Epithelial cell of prostate (primary cell): ENCODE data around the gene SLC6A2.

ENCODE experiments used
- DNase-seq: peaks from one replicate; pipeline ENCODE4 v3.0.0-alpha.2; 2011; ENCODE audit warnings: low read depth, low spot score
- H3K27ac ChIP-seq: fragments of 450-650 bp; 2 replicates; pipeline ENCODE4 v1.5.1; 2017; ENCODE audit warnings: mild to moderate bottlenecking

Gene SLC6A2

DNA sequence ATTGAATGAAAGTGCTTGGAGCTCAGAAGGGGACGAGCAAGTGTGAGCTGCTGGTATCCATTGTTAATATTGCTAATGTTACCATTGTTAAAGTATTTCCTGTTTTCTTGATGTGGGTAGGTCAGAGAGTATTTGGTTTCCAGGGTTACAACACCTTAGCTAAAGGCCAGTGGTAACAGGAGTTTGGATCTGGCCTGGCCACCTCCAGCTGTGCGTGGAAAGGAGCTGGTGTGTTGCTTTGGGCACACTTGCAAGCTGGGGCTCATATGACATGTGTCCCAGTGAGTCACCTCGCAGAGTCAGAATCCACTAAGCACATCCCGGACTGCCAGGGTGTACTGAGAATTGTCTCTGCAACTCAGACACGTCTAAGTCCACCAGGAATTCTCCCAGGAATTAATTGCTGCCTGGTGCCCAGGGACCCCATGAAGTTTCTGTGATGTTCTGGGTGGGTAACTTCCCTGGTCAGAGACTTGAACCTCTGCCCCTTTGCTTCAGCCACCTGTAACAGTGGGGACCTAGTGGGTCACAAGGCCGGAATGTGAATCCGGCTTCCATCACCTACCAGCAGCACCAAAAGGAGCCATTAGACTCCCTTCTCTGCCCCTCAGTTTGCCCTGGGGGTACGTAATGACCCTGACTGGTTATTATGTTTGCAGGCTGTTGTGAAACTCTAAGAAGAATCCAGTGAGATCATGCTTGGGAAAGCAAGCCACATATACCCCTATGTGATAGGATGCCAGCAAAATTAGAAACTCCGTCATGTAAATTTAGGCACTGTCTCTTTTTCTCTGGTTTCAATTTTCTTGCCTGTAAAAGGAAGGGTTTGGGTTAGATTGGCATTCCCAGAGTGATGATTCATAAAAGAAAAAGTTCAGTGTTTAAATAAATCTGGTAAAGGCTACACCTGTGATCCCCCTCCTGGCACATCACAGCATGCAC, 12.8 kb downstream of the SLC6A2 start:
- peak overlapping the region; percentile 58 for H3K27ac ChIP-seq
- DNase-seq: peak; percentile 86

DNA sequence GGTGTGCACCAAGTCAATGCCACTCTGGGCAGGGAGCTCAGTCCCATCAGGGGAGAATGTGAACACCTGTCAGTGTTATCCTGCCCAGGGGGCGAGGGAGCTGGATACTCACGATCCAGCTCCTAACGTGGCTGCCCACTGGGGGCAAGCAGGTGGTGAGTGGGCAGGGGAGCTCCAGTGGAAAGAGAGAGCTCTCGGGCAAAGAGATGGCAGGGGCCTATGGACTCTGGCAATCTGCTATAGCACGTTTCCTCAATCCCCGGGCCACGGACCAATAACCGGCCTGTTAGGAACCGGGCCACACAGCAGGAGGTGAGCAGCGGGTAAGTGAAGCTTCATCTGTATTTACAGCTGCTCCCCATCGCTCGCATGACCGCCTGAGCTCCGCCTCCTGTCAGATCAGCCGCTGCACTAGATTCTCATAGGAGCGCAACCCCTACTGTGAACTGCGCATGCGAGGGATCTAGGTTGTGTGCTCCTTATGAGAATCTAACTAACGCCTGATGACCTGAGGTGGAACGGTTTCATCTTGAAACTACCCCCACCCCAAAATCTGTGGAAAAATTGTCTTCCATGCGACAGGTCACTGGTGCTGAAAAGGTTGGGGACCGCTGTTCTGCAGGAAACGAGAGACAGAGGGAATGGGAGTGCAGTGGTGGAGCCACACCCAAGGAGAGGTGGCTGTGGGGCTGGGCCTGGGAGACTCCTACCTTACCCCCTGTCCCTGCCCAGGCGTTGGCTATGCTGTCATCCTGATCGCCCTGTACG, 15.6 kb downstream of the SLC6A2 start:
- no peak for DNase-seq
- no peak overlapping the region for H3K27ac ChIP-seq

DNA sequence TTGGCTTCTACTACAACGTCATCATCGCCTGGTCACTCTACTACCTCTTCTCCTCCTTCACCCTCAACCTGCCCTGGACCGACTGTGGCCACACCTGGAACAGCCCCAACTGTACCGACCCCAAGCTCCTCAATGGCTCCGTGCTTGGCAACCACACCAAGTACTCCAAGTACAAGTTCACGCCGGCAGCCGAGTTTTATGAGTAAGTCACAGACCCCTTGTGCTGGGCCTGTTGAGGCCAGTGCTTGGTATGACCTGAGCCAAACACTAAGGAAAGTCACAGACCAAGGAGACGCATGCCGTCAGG, 16.1 kb downstream of the SLC6A2 start:
- no peak for DNase-seq
- no peak overlapping the region for H3K27ac ChIP-seq

GRCh38 chr16:55672471-55672870, 16.7 kb downstream of the SLC6A2 start:
- no peak overlapping the region for H3K27ac ChIP-seq
- DNase-seq: no peak

GRCh38 chr16:55678161-55678821, 22.5 kb downstream of the SLC6A2 start:
- no peak for DNase-seq
- no peak overlapping the region for H3K27ac ChIP-seq

DNA sequence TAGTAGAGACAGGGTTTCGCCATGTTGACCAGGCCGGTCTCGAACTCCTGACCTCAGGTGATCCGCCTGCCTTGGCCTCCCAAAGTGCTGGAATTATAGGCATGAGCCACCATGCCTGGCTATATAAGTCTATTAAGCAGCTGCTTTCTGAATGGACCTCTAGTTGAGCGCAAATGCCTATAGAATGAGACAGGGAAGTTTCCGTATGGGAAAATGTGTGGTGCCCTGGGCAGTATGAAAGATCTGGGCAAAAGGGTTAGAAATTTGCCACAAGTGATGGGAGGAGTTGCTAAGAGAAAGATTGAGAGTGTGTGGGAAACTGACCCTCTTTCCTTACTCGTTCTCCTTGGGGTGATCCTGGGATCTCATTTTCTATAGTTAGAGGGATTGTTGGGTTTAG, 26.3 kb downstream of the SLC6A2 start:
- no peak for DNase-seq

DNA sequence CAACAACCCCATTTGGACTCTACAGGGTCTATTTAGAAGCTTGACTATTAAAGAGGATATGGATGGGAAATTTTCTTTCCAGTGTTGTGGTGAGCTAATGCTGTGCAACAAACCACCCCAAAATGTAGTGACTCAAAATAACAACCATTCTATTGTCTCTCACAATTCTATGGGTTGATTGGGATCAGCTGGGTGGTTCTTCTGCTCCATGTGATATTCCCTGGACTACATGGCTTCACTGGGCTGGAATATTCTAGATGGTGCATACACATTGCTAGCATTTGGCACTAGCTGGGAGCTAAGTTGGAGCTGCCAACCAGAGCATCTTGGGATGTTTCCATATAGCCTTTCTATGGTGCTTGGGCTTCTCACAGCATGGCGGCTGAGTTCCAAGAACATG, 30.2 kb downstream of the SLC6A2 start:
- DNase-seq: no peak
- no peak overlapping the region for H3K27ac ChIP-seq

More for the DNA sequence above, 26.3 kb downstream of the SLC6A2 start:
- no peak overlapping the region for H3K27ac ChIP-seq

- DNase-seq: no peak
- H3K27ac ChIP-seq: no peak overlapping the region
Observed at GRCh38 chr16:55686671-55687070, 30.9 kb downstream of the SLC6A2 start.

GRCh38 chr16:55687802-55688201, 32.0 kb downstream of the SLC6A2 start:
- no peak for DNase-seq

GRCh38 chr16:55690841-55691240, 35.1 kb downstream of the SLC6A2 start:
- no peak overlapping the region for H3K27ac ChIP-seq
- DNase-seq: no peak

More at GRCh38 chr16:55687802-55688201, 32.0 kb downstream of the SLC6A2 start:
- H3K27ac ChIP-seq: no peak overlapping the region

- no peak overlapping the region for H3K27ac ChIP-seq
- DNase-seq: no peak
Observed at GRCh38 chr16:55691771-55692170, 36.0 kb downstream of the SLC6A2 start.

DNA sequence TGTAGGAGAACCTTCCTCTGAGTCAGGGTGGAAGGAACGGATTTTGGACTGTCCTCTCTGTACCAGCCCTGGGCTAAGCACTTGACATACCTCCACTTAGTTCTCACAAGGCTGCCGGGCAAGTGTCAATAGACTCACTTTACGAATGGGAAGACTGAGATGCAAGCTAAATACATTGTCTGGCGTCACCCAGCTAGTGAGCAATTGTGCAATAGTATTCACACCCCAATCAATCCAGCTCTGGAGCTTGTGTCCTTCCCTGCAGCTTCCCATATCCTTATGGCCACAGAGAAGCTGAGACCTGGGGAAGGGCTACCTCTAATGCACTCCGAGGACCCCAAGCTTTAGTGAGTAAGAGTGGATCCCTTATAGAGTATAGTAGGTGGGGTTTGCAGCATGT, 39.8 kb downstream of the SLC6A2 start:
- DNase-seq: no peak
- H3K27ac ChIP-seq: no peak overlapping the region

DNA sequence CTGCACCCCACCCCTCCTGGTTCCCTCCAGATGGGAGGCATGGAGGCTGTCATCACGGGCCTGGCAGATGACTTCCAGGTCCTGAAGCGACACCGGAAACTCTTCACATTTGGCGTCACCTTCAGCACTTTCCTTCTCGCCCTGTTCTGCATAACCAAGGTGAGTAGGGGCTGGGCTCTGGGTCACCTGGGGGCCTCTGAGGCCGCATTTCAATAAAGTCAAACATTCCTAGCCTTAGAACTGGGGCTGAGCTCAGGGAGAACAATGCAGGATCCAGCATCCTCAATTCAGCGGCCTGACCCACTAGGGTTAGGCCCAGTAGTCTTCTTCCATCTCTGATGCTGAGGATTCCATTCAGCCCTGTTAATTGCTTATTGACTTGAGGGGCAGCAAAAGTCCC, 42.1 kb downstream of the SLC6A2 start:
- no peak overlapping the region for H3K27ac ChIP-seq
- no peak for DNase-seq

- H3K27ac ChIP-seq: no peak overlapping the region
- no peak for DNase-seq
Observed at GRCh38 chr16:55698331-55698730, 42.5 kb downstream of the SLC6A2 start.

DNA sequence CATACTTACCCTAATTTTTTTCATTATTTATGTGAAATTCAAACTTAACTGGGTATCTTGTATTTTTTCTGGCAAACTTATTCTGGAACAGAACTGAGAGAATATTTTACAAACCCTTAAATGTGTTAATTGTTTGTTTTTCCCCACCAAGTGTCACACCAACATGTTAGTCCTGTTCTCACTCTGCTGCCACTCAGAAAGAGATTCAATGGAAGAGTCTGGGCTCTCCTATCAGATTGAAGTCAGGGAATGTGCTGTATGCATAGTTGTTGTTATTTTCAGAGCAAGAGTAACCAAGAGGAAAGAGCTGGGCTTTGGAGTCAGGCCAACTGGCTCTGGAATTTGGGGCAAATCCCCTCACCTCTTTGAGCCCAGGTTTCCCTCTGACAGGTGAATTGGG, 43.2 kb downstream of the SLC6A2 start:
- no peak overlapping the region for H3K27ac ChIP-seq
- DNase-seq: no peak

- DNase-seq: no peak
- H3K27ac ChIP-seq: no peak overlapping the region
Observed at GRCh38 chr16:55699616-55700015, 43.8 kb downstream of the SLC6A2 start.

- no peak overlapping the region for H3K27ac ChIP-seq
Observed at GRCh38 chr16:55700067-55700466, 44.3 kb downstream of the SLC6A2 start.

GRCh38 chr16:55700961-55701360, 45.2 kb downstream of the SLC6A2 start:
- no peak overlapping the region for H3K27ac ChIP-seq
- DNase-seq: no peak

More at GRCh38 chr16:55700067-55700466, 44.3 kb downstream of the SLC6A2 start:
- no peak for DNase-seq

- no peak overlapping the region for H3K27ac ChIP-seq
- DNase-seq: no peak
Observed at GRCh38 chr16:55701442-55702319, 45.9 kb downstream of the SLC6A2 start.
